Sigmoid colon (tissue), 7 donors: ENCODE results near the gene GNE. TPM values are rescaled to one million over a fixed set of nuclear protein-coding genes. Genes with fewer than 3 reads are reported as not detected.

Source experiments
- DNase-seq: peaks from one replicate; pipeline ENCODE4 v3.0.0-alpha.2; 2019
- H3K27ac ChIP-seq, 4 donors: fragments of 200-600 bp; sonication (generic); one replicate each; pipeline ENCODE4 v1.5.1; 2016 to 2019; ENCODE audit warnings: mild to moderate bottlenecking in 1 of 4
- H3K27me3 ChIP-seq, 3 donors: fragments of 200-600 bp; sonication (generic); one replicate each; pipeline ENCODE4 v1.5.1; 2019; ENCODE audit warnings: mild to moderate bottlenecking in 1 of 3
- H3K36me3 ChIP-seq, 4 donors: fragments of 200-600 bp; sonication (generic); one replicate each; pipeline ENCODE4 v1.5.1; 2016 to 2019
- H3K4me1 ChIP-seq, 4 donors: fragments of 200-600 bp; sonication (generic); one replicate each; pipeline ENCODE4 v1.5.1; 2017 to 2019
- H3K4me3 ChIP-seq, 4 donors: fragments of 200-600 bp; sonication (generic); one replicate each; pipeline ENCODE4 v1.5.1; 2017 to 2019; ENCODE audit warnings: mild to moderate bottlenecking in 2 of 4, moderate library complexity in 1 of 4
- H3K9me3 ChIP-seq, 4 donors: fragments of 200-600 bp in 3 of 4; sonication (generic) in 3 of 4; one replicate each; pipeline versions ENCODE4 v1.5.1 to v1.6.1; 2013 to 2019
- EP300 ChIP-seq, 4 donors: sonication (generic); formaldehyde crosslinking; IDR thresholded peaks; one replicate each; pipeline ENCODE4 v1.6.1; 2017; ENCODE audit warnings: antibody characterized with exemption in 4 of 4
- POLR2A ChIP-seq, 2 donors: fragments of 450-650 bp; IDR thresholded peaks; one replicate each; pipeline ENCODE4 v1.6.1; 2016; ENCODE audit warnings: antibody characterized with exemption in 2 of 2, mild to moderate bottlenecking in 2 of 2, moderate library complexity in 2 of 2
- POLR2AphosphoS5 ChIP-seq, 4 donors: sonication (generic); formaldehyde crosslinking; IDR thresholded peaks; one replicate each; pipeline ENCODE4 v1.6.1; 2017; ENCODE audit warnings: antibody characterized with exemption in 4 of 4
- WGBS, 2 donors: extraction: QIAGEN DNeasy Blood & Tissue Kit; methylation state at CpG; one replicate each; pipeline ENCODE4 v1.1.7; 2013; 5-methylcytosine and 5-hydroxymethylcytosine counted together
- intact Hi-C: fragments of 100-400 bp; cut with DNase I; formaldehyde crosslinking; loops from one replicate; pipeline ENCODE4 v1.15.1; 2023
- polyA plus RNA-seq, 3 donors: library from polyadenylated mRNA; stranded (reverse); fragments of 200-250 nt; gene quantifications; one replicate each; pipeline ENCODE4 v1.2.3, GENCODE V29; 2013
- total RNA-seq, 4 donors: library from RNA; depleted of rRNA; stranded (reverse); fragments of >200 nt; gene quantifications; one replicate each; pipeline ENCODE4 v1.1.0, GENCODE V29; 2016
- TF ChIP-seq, protein P1 (sequence below), 4 experiments: fragments of 450-650 bp in 3 of 4; fragments of 200-600 bp in 1 of 4; IDR thresholded peaks; one replicate each; pipeline ENCODE4 v1.5.1; 2016 to 2019; ENCODE audit warnings: antibody characterized with exemption in 4 of 4, mild to moderate bottlenecking in 3 of 4, moderate library complexity in 2 of 4
- donor health status: healthy with polysubstance abuse.
- donor health status: Bipolar disorder and iron deficiency.
- donor health status: healthy.

The GNE gene
- total and polyA plus RNA-seq, 7 donors, result 22.5 to 74.0 (median 28.2) TPM

DNA sequence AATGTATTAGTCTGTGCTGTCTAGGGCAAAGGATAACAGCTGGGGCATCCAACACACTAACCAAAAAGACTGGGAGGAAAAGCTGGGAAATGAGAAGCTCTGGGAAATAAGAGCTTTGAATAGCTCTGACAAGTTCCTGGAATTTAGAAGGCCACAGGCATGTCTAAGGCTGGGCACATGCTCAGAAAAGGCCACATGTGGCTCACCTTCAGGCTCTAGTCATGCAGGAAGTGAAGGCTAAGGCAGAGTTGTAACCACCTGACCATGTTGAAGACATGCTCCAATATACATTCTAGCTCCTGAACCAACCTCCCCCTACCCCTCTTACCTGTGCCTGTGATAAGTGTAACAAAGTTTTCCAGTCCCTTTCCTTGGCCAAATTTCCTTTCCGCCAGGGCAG is 35.8 kb downstream of the GNE start:
- peaks cover 0 to 11% (median 0%) of the 10 kb centered on the region in 4 donors for H3K4me1 ChIP-seq
- peaks cover 0 to 2% (median 0%) of the 10 kb centered on the region in 4 donors for H3K9me3 ChIP-seq
- no peak overlapping the region for H3K4me3 ChIP-seq
- 92 to 98% methylated on average over 1 of the region's 1 CpG for WGBS, 2 donors
- DNase-seq, result no peak
- peaks cover 32 to 98% (median 77%) of the 10 kb centered on the region in 4 donors for H3K36me3 ChIP-seq
- intact Hi-C loops, result no loop called here
- TF ChIP-seq EP300 (IDR thresholded peaks at IDR 0.05), result no peak
- no peak for TF ChIP-seq POLR2AphosphoS5 (IDR thresholded peaks at IDR 0.05)
- TF ChIP-seq, protein P1, sequence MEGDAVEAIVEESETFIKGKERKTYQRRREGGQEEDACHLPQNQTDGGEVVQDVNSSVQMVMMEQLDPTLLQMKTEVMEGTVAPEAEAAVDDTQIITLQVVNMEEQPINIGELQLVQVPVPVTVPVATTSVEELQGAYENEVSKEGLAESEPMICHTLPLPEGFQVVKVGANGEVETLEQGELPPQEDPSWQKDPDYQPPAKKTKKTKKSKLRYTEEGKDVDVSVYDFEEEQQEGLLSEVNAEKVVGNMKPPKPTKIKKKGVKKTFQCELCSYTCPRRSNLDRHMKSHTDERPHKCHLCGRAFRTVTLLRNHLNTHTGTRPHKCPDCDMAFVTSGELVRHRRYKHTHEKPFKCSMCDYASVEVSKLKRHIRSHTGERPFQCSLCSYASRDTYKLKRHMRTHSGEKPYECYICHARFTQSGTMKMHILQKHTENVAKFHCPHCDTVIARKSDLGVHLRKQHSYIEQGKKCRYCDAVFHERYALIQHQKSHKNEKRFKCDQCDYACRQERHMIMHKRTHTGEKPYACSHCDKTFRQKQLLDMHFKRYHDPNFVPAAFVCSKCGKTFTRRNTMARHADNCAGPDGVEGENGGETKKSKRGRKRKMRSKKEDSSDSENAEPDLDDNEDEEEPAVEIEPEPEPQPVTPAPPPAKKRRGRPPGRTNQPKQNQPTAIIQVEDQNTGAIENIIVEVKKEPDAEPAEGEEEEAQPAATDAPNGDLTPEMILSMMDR (IDR thresholded peaks at IDR 0.05), result no peak
- no peak for TF ChIP-seq POLR2A (IDR thresholded peaks at IDR 0.05)
- no peaks in the 10 kb centered on the region for H3K27me3 ChIP-seq
- no peak overlapping the region for H3K27ac ChIP-seq

DNA sequence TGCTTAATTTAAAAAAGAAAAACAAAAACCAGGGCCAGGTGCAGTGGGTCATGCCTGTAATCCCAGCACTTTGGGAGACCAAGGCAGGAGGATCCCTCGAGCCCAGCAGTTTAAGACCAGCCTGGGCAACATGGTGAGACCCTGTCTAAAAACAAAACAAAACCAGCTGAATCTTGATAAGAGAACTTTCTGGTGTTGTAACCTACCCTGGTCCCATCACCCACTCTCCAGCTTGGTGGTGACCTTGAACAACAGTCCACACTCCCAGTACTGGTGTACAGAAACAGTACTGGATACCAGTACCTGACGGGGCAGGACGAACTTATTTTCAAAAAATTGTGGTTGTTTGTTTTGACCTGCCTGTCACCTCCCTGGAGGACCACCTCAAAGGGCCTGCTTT is 36.6 kb downstream of the GNE start:
- intact Hi-C loops, result no loop called here
- 94 to 97% methylated on average over 3 of the region's 3 CpGs for WGBS, 2 donors
- Histone ChIP-seq H3K9me3 (peaks cover 0 to 2% (median 0%) of the 10 kb centered on the region in 4 donors), H3K4me1 (peaks cover 0 to 14% (median 0%) of the 10 kb centered on the region in 4 donors), H3K36me3 (peaks cover 26 to 98% (median 72%) of the 10 kb centered on the region in 4 donors), H3K27ac (no peak overlapping the region), H3K27me3 (no peaks in the 10 kb centered on the region), H3K4me3 (no peak overlapping the region)
- DNase-seq, result no peak
- TF ChIP-seq, protein P1 (IDR thresholded peaks at IDR 0.05), result no peak

DNA sequence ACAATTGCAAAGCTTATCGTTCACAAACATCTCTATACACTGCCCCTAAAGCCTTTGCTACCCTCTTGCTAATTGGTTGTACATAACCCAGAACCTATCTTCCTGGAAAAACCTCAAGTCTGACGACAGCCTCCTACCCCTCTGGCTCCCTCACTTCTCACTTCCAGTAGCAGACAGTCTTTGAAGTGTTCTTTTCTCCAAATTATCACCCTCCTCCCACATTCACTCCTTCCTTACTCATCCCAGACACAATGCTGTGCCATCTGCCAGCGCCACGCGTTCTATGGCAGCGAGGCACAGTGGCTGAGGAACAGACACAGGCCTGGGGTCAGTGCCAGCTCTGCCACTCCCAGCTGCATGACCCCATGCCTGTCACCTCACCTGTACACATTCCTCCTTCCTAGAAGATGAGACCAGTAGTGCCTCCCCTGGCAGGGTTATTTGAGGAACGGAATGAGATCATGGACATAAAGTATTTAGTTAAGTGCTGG is 39.8 kb downstream of the GNE start:
- peaks cover 24 to 88% (median 51%) of the 10 kb centered on the region in 4 donors for H3K36me3 ChIP-seq
- WGBS, 2 donors, result 79 to 86% methylated on average over 7 of the region's 7 CpGs
- H3K4me3 ChIP-seq, result no peak overlapping the region
- H3K27ac ChIP-seq, result no peak overlapping the region
- H3K4me1 ChIP-seq, result peaks cover 0 to 31% (median 13%) of the 10 kb centered on the region in 4 donors
- intact Hi-C loops, result no loop called here
- no peak for DNase-seq
- peaks cover 0 to 2% (median 0%) of the 10 kb centered on the region in 4 donors for H3K9me3 ChIP-seq
- TF ChIP-seq EP300 (IDR thresholded peaks at IDR 0.05), result no peak
- TF ChIP-seq POLR2A (IDR thresholded peaks at IDR 0.05), result no peak
- no peak for TF ChIP-seq POLR2AphosphoS5 (IDR thresholded peaks at IDR 0.05)
- TF ChIP-seq, protein P1 (IDR thresholded peaks at IDR 0.05), result no peak
- H3K27me3 ChIP-seq, result no peaks in the 10 kb centered on the region

DNA sequence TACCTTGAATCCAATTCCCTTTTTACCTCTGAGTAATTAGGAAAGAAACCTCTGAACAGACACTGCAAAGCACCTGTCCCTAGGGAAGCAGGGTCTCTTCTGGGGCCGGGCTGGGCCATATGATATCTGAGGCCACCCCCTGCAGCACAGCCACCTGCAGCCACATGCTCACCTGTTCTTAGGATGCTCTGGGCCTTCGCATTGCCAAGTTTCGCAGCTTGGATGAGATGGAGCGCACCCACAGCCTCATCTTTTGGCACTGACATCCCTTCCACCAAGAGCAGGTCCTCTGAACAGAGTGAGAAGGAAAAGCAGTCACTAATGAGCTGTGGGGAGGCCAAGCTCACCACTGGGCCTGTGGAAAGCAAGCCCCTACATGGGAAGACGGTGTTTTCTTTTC is 40.2 kb downstream of the GNE start:
- TF ChIP-seq, protein P1 (IDR thresholded peaks at IDR 0.05), result no peak
- Histone ChIP-seq H3K9me3 (peaks cover 0 to 2% (median 0%) of the 10 kb centered on the region in 4 donors), H3K4me1 (peaks cover 0 to 31% (median 14%) of the 10 kb centered on the region in 4 donors), H3K4me3 (no peak overlapping the region), H3K27me3 (no peaks in the 10 kb centered on the region), H3K27ac (peak overlapping the region in 1 of 4 donors; percentile 43), H3K36me3 (peaks cover 24 to 88% (median 48%) of the 10 kb centered on the region in 4 donors)
- WGBS, 2 donors, result 94 to 96% methylated on average over 5 of the region's 5 CpGs
- DNase-seq, result no peak
- intact Hi-C loops, result no loop called here
